Pancreas (tissue), 10 donors: ENCODE results near the gene AOPEP. TPM values are rescaled to one million over a fixed set of nuclear protein-coding genes. Genes with fewer than 3 reads are reported as not detected.

Source experiments
- ATAC-seq, 4 donors: fragments of 200-7000 bp; cut with Tn5 transposase; one replicate each; pipeline versions ENCODE4 v1.8.0 to v1.9.1; 2020; ENCODE audit warnings: mild to moderate bottlenecking in 4 of 4, moderate library complexity in 4 of 4
- DNase-seq, 6 donors: peaks; one replicate each; pipeline ENCODE4 v3.0.0-alpha.2; 2020
- FAIRE-seq: peaks from 2 replicates; lab custom pipeline; 2012; peaks lifted over from hg19 to GRCh38; lab: Jason Lieb, UNC
- H3K27ac ChIP-seq, 4 donors: fragments of 200-600 bp; sonication (generic); 1 replicate in 3 of 4; 2 replicates in 1 of 4; pipeline versions ENCODE4 v1.5.0 to v1.8.0; 2020
- H3K27me3 ChIP-seq, 4 donors: fragments of 200-600 bp; one replicate each; pipeline ENCODE4 v1.8.0; 2021
- H3K36me3 ChIP-seq, 3 donors: fragments of 200-600 bp; sonication (generic) in 1 of 3; one replicate each; pipeline versions ENCODE4 v1.5.0 to v1.8.0; 2020 to 2021
- H3K4me1 ChIP-seq, 3 donors: fragments of 200-600 bp; one replicate each; pipeline ENCODE4 v1.8.0; 2021
- H3K4me3 ChIP-seq, 4 donors: fragments of 200-600 bp; sonication (generic) in 2 of 4; one replicate each; pipeline versions ENCODE4 v1.5.0 to v1.8.0; 2020 to 2021
- H3K9me3 ChIP-seq, 4 donors: fragments of 200-600 bp; one replicate each; pipeline ENCODE4 v1.8.0; 2021
- CTCF ChIP-seq, 4 donors: fragments of 200-600 bp; sonication (generic) in 3 of 4; IDR thresholded peaks; one replicate each; pipeline versions ENCODE4 v1.5.0 to v1.8.0; 2021; ENCODE audit warnings: antibody characterized with exemption in 4 of 4
- WGBS, 2 donors: extraction: QIAGEN DNeasy Blood & Tissue Kit; methylation state at CpG; one replicate each; pipeline ENCODE4 v1.1.7; 2013; 5-methylcytosine and 5-hydroxymethylcytosine counted together
- intact Hi-C, 3 donors: fragments of 100-400 bp; cut with DNase I; formaldehyde crosslinking; loops; one replicate each; pipeline versions ENCODE4 v1.11.1 to v1.14.2; 2022
- polyA plus RNA-seq, 2 donors: library from polyadenylated mRNA; stranded (reverse); fragments of 200-250 nt; gene quantifications; one replicate each; pipeline ENCODE4 v1.2.3, GENCODE V29; 2013
- total RNA-seq, 6 donors: library from RNA; stranded (reverse); fragmentation: NEBNext Ultra II Directional in 4 of 6; extraction: Animal tissue kit (Norgen Biotek cat#: 25700) in 4 of 6; gene quantifications; one replicate each; pipeline versions ENCODE4 v1.2.1 to v1.2.4, GENCODE V29; 2021 to 2023
- donor health status: healthy with polysubstance abuse.
- donor health status: DM: no; HTN: no; CAD: no; lungs with moderate emphysema.
- donor health status: DM: no; HTN: no; CAD: no.
- donor health status: control.
- donor health status: control.
- donor health status: Bipolar disorder and iron deficiency.
- donor health status: DM: yes; HTN: yes; CAD: no.
- donor health status: DM: no; HTN: no; CAD: no.
- donor health status: DM: no; HTN: no; CAD: no.
- donor health status: DM: yes; HTN: yes; CAD: no.

The AOPEP gene
- total and polyA plus RNA-seq, 8 donors = 50.5 to 140 (median 76.7) TPM

GRCh38 chr9:94850540-94851434 is 124.3 kb downstream of the AOPEP start:
- Histone ChIP-seq H3K4me3 (no peak overlapping the region), H3K27ac (no peak overlapping the region), H3K9me3 (no peaks in the 10 kb centered on the region), H3K36me3 (no peaks in the 10 kb centered on the region), H3K4me1 (peaks cover 6 to 14% (median 9%) of the 10 kb centered on the region in 3 donors), H3K27me3 (no peaks in the 10 kb centered on the region)
- ATAC-seq (no peak), DNase-seq (no peak), FAIRE-seq (no peak)
- no peak for TF ChIP-seq CTCF (IDR thresholded peaks at IDR 0.05)
- 94 to 97% methylated on average over 14 of the region's 14 CpGs for WGBS, 2 donors
- intact Hi-C loops = no loop called here

GRCh38 chr9:94851467-94851866 is 125.0 kb downstream of the AOPEP start:
- DNase-seq (no peak), ATAC-seq (no peak), FAIRE-seq (no peak)
- Histone ChIP-seq H3K27ac (no peak overlapping the region), H3K9me3 (no peaks in the 10 kb centered on the region), H3K36me3 (no peaks in the 10 kb centered on the region), H3K4me1 (peaks cover 6 to 14% (median 9%) of the 10 kb centered on the region in 3 donors), H3K27me3 (no peaks in the 10 kb centered on the region), H3K4me3 (no peak overlapping the region)
- intact Hi-C loops = no loop called here
- 88 to 94% methylated on average over 4 of the region's 4 CpGs for WGBS, 2 donors
- TF ChIP-seq CTCF (IDR thresholded peaks at IDR 0.05) = no peak

- 96 to 98% methylated on average over 5 of the region's 5 CpGs for WGBS, 2 donors
- no peak for FAIRE-seq
- intact Hi-C loops = no loop called here
Observed at GRCh38 chr9:94851892-94852291, 125.4 kb downstream of the AOPEP start.

GRCh38 chr9:94852373-94852772 is 125.9 kb downstream of the AOPEP start:
- no peak for TF ChIP-seq CTCF (IDR thresholded peaks at IDR 0.05)
- FAIRE-seq = no peak

More at GRCh38 chr9:94851892-94852291, 125.4 kb downstream of the AOPEP start:
- no peak for DNase-seq
- TF ChIP-seq CTCF (IDR thresholded peaks at IDR 0.05) = no peak
- H3K4me1 ChIP-seq = peaks cover 6 to 14% (median 9%) of the 10 kb centered on the region in 3 donors
- H3K9me3 ChIP-seq = no peaks in the 10 kb centered on the region
- H3K27ac ChIP-seq = no peak overlapping the region
- H3K4me3 ChIP-seq = no peak overlapping the region
- no peaks in the 10 kb centered on the region for H3K27me3 ChIP-seq
- no peaks in the 10 kb centered on the region for H3K36me3 ChIP-seq
- ATAC-seq = no peak

GRCh38 chr9:94853887-94854286 is 127.4 kb downstream of the AOPEP start:
- FAIRE-seq = no peak
- WGBS, 2 donors = 42 to 43% methylated on average over 3 of the region's 3 CpGs
- H3K27ac ChIP-seq = peak overlapping the region in 2 of 4 donors; percentile 66 to 68
- no peak for TF ChIP-seq CTCF (IDR thresholded peaks at IDR 0.05)
- H3K27me3 ChIP-seq = no peaks in the 10 kb centered on the region
- H3K4me3 ChIP-seq = no peak overlapping the region
- peaks cover 0 to 4% (median 0%) of the 10 kb centered on the region in 3 donors for H3K4me1 ChIP-seq
- no peak for DNase-seq
- H3K9me3 ChIP-seq = no peaks in the 10 kb centered on the region
- intact Hi-C loops = no loop called here
- peak; percentile 81 to 90 (median 88) for ATAC-seq
- no peaks in the 10 kb centered on the region for H3K36me3 ChIP-seq

More at GRCh38 chr9:94852373-94852772, 125.9 kb downstream of the AOPEP start:
- Histone ChIP-seq H3K27ac (no peak overlapping the region), H3K4me3 (no peak overlapping the region), H3K27me3 (no peaks in the 10 kb centered on the region), H3K4me1 (peaks cover 6 to 11% (median 7%) of the 10 kb centered on the region in 3 donors), H3K36me3 (no peaks in the 10 kb centered on the region), H3K9me3 (no peaks in the 10 kb centered on the region)
- intact Hi-C loops = no loop called here
- DNase-seq (no peak), ATAC-seq (no peak)
- WGBS, 2 donors = 66 to 68% methylated on average over 4 of the region's 4 CpGs
